B cell (primary cell): ENCODE results near the gene PNMA3. TPM values are rescaled to one million over a fixed set of nuclear protein-coding genes. Genes with fewer than 3 reads are reported as not detected.
"Not testable (repeated sequence)": the region's sequence is repeated elsewhere in the genome, so short reads cannot be mapped to it uniquely, and the experiment has no call there.

Experiments used
- ATAC-seq: fragments of 200-7000 bp; cut with Tn5 transposase; one replicate; pipeline ENCODE4 v1.10.0; 2021; ENCODE audit warnings: low read depth, mild to moderate bottlenecking, moderate number of reproducible peaks, moderate library complexity
- CTCF ChIA-PET: fragments of 350-600 bp; sonication (Branson Sonifier 250); formaldehyde crosslinking; loops from one replicate; lab custom pipeline; 2021; ENCODE audit warnings: antibody characterized with exemption, inconsistent platforms; lab: Charles Lee
- POLR2A ChIA-PET: fragments of 350-600 bp; sonication (Branson Sonifier 250); formaldehyde crosslinking; loops from one replicate; lab custom pipeline; 2021; ENCODE audit warnings: antibody characterized with exemption; lab: Charles Lee
- DNase-seq: peaks from one replicate; pipeline ENCODE4 v3.0.0; 2013
- H2AFZ ChIP-seq: 2 replicates; pipeline ENCODE4 v1.6.1; 2012; ENCODE audit warnings: mild to moderate bottlenecking, low read depth, low read length; ENCODE audit not compliant: insufficient read depth, poor library complexity, severe bottlenecking
- H3K27ac ChIP-seq, 2 donors: 1 replicate in 1 of 2; 2 replicates in 1 of 2; pipeline ENCODE4 v1.5.1; 2012 to 2013; ENCODE audit warnings: low read length in 2 of 2, mild to moderate bottlenecking in 2 of 2, moderate library complexity in 1 of 2
- H3K27me3 ChIP-seq, 4 experiments: fragments of 200-600 bp in 1 of 4; sonication (generic) in 1 of 4; replicated peaks in 1 of 4; 1 replicate in 2 of 4; 2 replicates in 2 of 4; pipeline versions ENCODE4 v1.6.1 to v1.7.0; 2013 to 2016; ENCODE audit warnings: low read length in 3 of 4, mild to moderate bottlenecking in 2 of 4, mixed read lengths in 1 of 4, moderate library complexity in 1 of 4; ENCODE audit not compliant: insufficient read depth in 4 of 4, control insufficient read depth in 3 of 4; ENCODE audit errors: control extremely low read depth in 1 of 4
- H3K36me3 ChIP-seq, 2 experiments: replicated peaks in 1 of 2; 1 replicate in 1 of 2; 2 replicates in 1 of 2; pipeline versions ENCODE4 v1.6.1 to v1.7.1; 2013; ENCODE audit warnings: low read length in 1 of 2; ENCODE audit not compliant: insufficient read depth in 2 of 2, control insufficient read depth in 1 of 2; ENCODE audit errors: control extremely low read depth in 1 of 2, extremely low read depth in 1 of 2
- H3K4me1 ChIP-seq, 2 donors: fragments of 200-600 bp in 1 of 2; sonication (generic) in 1 of 2; 1 replicate in 1 of 2; 2 replicates in 1 of 2; pipeline versions ENCODE4 v1.5.1 to v1.6.1; 2013 to 2017; ENCODE audit warnings: low read length in 2 of 2; ENCODE audit not compliant: control insufficient read depth in 2 of 2, insufficient read depth in 2 of 2
- H3K4me2 ChIP-seq: replicated peaks from 2 replicates; pipeline ENCODE3; 2012; ENCODE audit warnings: mild to moderate bottlenecking, low read depth, low read length; ENCODE audit not compliant: poor library complexity, severe bottlenecking
- H3K4me3 ChIP-seq, 5 experiments: fragments of 200-600 bp in 1 of 5; sonication (generic) in 1 of 5; 1 replicate in 3 of 5; 2 replicates in 2 of 5; pipeline versions ENCODE4 v1.5.1 to v1.7.0; 2011 to 2016; ENCODE audit warnings: low read length in 4 of 5, mild to moderate bottlenecking in 4 of 5, low read depth in 2 of 5, control low read depth in 1 of 5, moderate library complexity in 1 of 5; ENCODE audit not compliant: insufficient read depth in 1 of 5; ENCODE audit errors: control extremely low read depth in 1 of 5, extremely low read depth in 1 of 5
- H3K79me2 ChIP-seq: fragments of 200-600 bp; sonication (generic); one replicate; pipeline ENCODE4 v1.6.0; 2016; ENCODE audit warnings: low read length; ENCODE audit not compliant: control insufficient read depth, insufficient read depth
- H3K9ac ChIP-seq: fragments of 200-600 bp; sonication (generic); 2 replicates; pipeline ENCODE4 v1.6.1; 2017; ENCODE audit warnings: mild to moderate bottlenecking, low read length, moderate library complexity
- H3K9me3 ChIP-seq, 3 donors: one replicate each; pipeline versions ENCODE4 v1.6.1 to v1.7.1; 2013; ENCODE audit warnings: low read length in 2 of 3; ENCODE audit not compliant: control insufficient read depth in 2 of 3, insufficient read depth in 1 of 3; ENCODE audit errors: control extremely low read depth in 1 of 3
- H4K20me1 ChIP-seq: 2 replicates; pipeline ENCODE4 v1.6.0; 2012; ENCODE audit warnings: mild to moderate bottlenecking, low read length; ENCODE audit not compliant: insufficient read depth, control insufficient read depth, poor library complexity, severe bottlenecking
- H3K27ac Mint-ChIP-seq: one replicate; pipeline ENCODE4 v1.8.0; 2021; ENCODE audit warnings: mixed read lengths
- H3K27me3 Mint-ChIP-seq: one replicate; pipeline ENCODE4 v1.8.0; 2021; ENCODE audit warnings: mixed read lengths
- H3K4me1 Mint-ChIP-seq: one replicate; pipeline ENCODE4 v1.8.0; 2021; ENCODE audit warnings: mixed read lengths
- H3K4me3 Mint-ChIP-seq: one replicate; pipeline ENCODE4 v1.8.0; 2021; ENCODE audit warnings: mixed read lengths
- H3K9me3 Mint-ChIP-seq: one replicate; pipeline ENCODE4 v1.8.0; 2022; ENCODE audit warnings: mixed read lengths; ENCODE audit not compliant: insufficient read depth
- CTCF ChIP-seq: fragments of 200-600 bp; IDR thresholded peaks from one replicate; pipeline ENCODE4 v1.8.0; 2022; ENCODE audit warnings: antibody characterized with exemption, mild to moderate bottlenecking
- EZH2 ChIP-seq: IDR thresholded peaks from 2 replicates; pipeline ENCODE4 v1.6.1; 2012; ENCODE audit warnings: borderline replicate concordance, low read depth, mild to moderate bottlenecking, moderate library complexity, low read length; ENCODE audit not compliant: insufficient read depth, poor library complexity, severe bottlenecking
- WGBS: methylation state at CpG from one replicate; pipeline ENCODE4 v1.1.5; 2013; ENCODE audit warnings: missing lambda C conversion rate; ENCODE audit not compliant: insufficient coverage; 5-methylcytosine and 5-hydroxymethylcytosine counted together
- intact Hi-C: fragments of 100-400 bp; cut with micrococcal nuclease; formaldehyde crosslinking; loops from one replicate; pipeline ENCODE4 v1.10.0; 2022
- polyA plus RNA-seq: library from polyadenylated mRNA; depleted of rRNA; stranded (reverse); fragments of >200 nt; gene quantifications from 2 replicates; pipeline ENCODE4 v1.2.3, GENCODE V29; 2012
- total RNA-seq, 2 donors: library from RNA; stranded (reverse); fragments of 120-200 nt in 1 of 2; gene quantifications; 1 replicate in 1 of 2; 2 replicates in 1 of 2; pipeline versions ENCODE4 v1.2.3 to v1.2.4, GENCODE V29; 2013 to 2022

The PNMA3 gene
- total and polyA plus RNA-seq, 2 donors (not counting 1 experiment from before 2014, with no cell fraction given) = 3.3 to 3.8 TPM

- no peak for TF ChIP-seq CTCF
- no peak for TF ChIP-seq EZH2
- CTCF ChIA-PET = no interaction called here
- Histone ChIP-seq H3K27me3 (no peaks in the 10 kb centered on the region), H3K4me2 (no peak overlapping the region), H3K4me1 (no peaks in the 10 kb centered on the region), H3K79me2 (no peaks in the 10 kb centered on the region), H3K36me3 (no peaks in the 10 kb centered on the region), H3K4me3 (no peak overlapping the region), H2AFZ (no peak overlapping the region), H3K9ac (no peak overlapping the region), H3K27ac (no peak overlapping the region), H4K20me1 (no peaks in the 10 kb centered on the region), H3K9me3 (no peaks in the 10 kb centered on the region)
- 78% methylated on average over 3 of the region's 6 CpGs for WGBS
- Mint-ChIP-seq H3K9me3 (no peaks in the 10 kb centered on the region), H3K27me3 (no peaks in the 10 kb centered on the region), H3K4me3 (no peak overlapping the region), H3K4me1 (no peaks in the 10 kb centered on the region), H3K27ac (no peak overlapping the region)
- intact Hi-C loops = no loop called here
- DNase-seq (no peak), ATAC-seq (no peak)
- POLR2A ChIA-PET = no interaction called here
Observed at GRCh38 chrX:153065389-153065788, 9.1 kb downstream of the PNMA3 start.

DNA sequence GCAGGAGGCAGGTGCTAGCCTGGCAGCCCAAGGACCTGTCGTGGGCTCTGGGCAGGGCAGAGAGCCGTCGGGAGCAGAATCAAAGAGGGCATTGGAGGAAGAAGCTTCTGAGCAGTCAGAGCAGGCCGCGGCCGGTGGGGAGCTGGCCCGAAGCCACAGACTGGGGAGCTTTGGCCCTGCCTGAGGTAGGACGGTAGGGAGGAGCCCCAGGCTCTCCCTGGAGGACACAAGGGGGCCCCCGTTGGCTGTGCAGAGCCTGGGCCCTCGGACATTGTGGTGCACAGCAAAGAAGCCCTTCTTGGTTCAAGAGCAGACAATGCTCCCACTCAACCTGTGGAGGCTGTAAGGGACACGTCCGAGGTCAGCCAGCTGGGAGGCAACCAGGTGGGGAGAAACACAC, 10.1 kb downstream of the PNMA3 start:
- CTCF ChIA-PET, H3K27ac ChIP-seq, H3K9ac ChIP-seq, H3K9me3 Mint-ChIP-seq, H3K36me3 ChIP-seq, H3K4me3 ChIP-seq, H2AFZ ChIP-seq, DNase-seq, H3K79me2 ChIP-seq, H4K20me1 ChIP-seq, ATAC-seq, H3K9me3 ChIP-seq, H3K27me3 ChIP-seq, H3K4me1 ChIP-seq, H3K27ac Mint-ChIP-seq, H3K4me1 Mint-ChIP-seq, intact Hi-C loops, H3K4me2 ChIP-seq, H3K27me3 Mint-ChIP-seq, H3K4me3 Mint-ChIP-seq, POLR2A ChIA-PET: not testable (repeated sequence)
- WGBS = no CpG with 5 or more reads among the region's 12 CpGs

DNA sequence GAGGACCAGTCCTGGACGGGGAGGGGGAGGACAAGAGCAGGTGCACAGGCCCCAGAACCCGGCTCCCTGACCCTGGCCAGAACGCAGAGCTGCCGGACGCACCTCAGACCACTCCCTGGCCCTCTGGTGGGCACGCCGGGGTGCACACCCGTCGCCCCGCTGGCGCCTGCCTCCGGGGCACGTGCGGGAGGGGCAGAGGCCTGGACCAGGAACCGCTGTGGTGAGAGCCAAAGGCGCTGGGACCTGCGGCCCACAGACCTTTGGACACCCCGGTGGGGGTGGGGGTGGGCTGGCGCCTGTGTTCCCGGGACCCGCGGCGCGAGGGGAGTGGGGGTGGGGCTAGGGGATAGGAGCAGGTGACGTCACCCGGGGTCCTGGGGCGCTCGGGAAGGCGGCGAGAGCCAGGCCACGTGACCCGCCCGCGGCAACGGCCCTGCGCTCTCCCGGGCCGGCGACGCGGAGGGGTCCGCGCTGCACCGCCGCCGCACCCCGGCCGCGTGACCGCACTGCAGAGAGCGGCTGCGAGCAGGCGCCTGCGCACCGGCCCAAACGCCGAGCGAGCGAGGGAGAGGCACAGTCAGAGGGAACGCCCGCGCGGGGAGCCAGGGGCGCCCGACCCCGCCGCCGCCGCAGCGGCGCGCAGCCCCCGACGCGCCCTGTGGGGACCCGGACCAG, 15.8 kb downstream of the PNMA3 start, which contains the start of gene PNMA6A:
TSS of gene PNMA6A (plus strand) at position 546 of the 675 bp plus-strand sequence. CDS start 609 bp downstream, outside the sequence.
- intact Hi-C loops, H3K9me3 Mint-ChIP-seq, DNase-seq, H3K4me1 Mint-ChIP-seq, H3K27me3 Mint-ChIP-seq, H3K27ac ChIP-seq, H3K27me3 ChIP-seq, H3K4me2 ChIP-seq, POLR2A ChIA-PET, H3K36me3 ChIP-seq, H3K27ac Mint-ChIP-seq, H2AFZ ChIP-seq, H3K4me3 Mint-ChIP-seq, H3K4me3 ChIP-seq, H4K20me1 ChIP-seq, CTCF ChIA-PET, H3K9ac ChIP-seq, H3K9me3 ChIP-seq, H3K79me2 ChIP-seq, H3K4me1 ChIP-seq: not testable (repeated sequence)
- peak; percentile 77 for ATAC-seq
- no CpG with 5 or more reads among the region's 76 CpGs for WGBS
